ENCODE data around the gene TLK1.
"Not testable (repeated sequence)": the region's sequence is repeated elsewhere in the genome, so short reads cannot be mapped to it uniquely, and the experiment has no call there.

The TLK1 gene

DNA sequence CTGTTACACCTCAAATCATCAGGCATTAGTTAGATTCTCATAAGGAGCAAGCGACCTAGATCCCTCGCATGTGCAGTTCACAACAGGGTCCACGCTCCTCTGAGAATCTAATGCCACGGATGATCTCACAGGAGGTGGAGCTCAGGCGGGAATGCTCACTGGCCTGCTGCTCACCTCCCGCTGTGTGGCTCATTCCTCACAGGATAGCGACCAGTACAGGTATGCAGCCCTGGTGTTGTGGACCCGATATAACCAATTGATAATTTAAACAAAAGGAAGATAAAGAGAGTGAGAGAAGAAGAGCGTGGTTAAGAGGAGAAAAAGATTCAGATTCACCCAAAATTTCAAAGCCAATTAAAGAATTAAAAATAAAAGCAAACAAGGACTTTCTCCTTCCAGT, 20.8 kb downstream of the TLK1 start:
- no peak for DNase-seq

GRCh38 chr2:171136024-171136423, 24.7 kb downstream of the TLK1 start:
- DNase-seq, result no peak

DNA sequence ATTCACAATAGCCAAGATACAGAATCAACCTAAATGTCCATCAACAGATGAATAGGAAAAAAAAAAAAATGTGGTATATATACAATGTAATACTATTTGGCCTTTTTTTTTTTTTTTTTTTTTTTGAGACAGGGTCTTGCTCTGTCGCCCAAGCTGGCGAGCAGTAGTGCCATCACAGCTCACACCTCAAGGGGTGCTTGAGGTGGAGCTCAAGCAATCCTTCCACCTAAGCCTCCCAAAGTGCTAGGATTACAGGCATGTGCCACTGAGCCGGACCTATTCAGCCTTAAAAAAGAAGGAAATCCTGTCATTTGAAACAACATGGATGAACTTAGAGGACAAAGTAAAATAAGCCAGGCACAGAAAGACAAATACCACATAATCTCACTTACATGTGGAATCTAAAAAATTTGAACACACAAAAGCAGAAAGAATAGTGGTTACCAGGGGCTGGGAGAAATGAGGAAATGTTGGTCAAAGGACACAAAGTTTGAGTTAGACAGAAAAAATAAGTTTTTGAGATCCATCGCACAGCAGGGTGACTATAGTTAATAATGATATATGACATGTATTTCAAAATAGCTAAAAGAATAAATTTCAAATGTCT, 26.0 kb downstream of the TLK1 start:
- no peak for DNase-seq

DNA sequence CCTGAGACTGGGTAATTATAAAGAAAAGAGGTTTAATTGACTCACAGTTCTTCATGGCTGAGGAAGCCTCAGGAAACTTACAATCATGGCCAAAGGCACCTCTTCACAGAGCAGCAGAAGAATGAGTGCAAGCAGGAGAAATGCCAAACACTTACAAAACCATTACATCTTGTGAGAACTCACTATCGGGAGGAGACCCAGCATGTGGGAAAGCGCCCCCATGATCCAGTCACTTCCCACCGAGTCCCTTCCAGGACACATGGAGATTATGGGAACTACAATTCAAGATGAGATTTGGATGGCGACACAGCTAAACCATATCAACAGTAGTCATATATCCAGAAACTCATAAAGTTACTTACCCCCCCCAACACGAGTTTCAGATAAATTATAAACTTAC, 28.6 kb downstream of the TLK1 start:
- DNase-seq, result no peak

DNA sequence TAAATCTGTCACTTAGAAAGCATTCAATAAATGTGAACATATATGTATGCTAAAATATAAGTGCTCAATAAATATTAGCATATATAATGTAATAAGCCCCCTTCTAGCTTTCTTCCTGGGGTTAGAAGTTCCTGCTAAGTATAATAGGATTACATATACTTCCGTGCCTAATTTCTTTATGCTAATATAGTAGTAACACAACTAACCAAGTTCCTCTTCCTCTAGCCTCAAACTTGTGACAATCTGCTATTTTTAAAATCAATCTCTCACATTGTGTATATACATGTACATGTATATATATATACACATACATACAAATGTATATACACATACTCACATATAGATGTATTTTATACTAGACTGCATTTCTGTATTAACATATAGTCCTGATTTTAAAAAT, 32.2 kb downstream of the TLK1 start:
- DNase-seq, result no peak

DNA sequence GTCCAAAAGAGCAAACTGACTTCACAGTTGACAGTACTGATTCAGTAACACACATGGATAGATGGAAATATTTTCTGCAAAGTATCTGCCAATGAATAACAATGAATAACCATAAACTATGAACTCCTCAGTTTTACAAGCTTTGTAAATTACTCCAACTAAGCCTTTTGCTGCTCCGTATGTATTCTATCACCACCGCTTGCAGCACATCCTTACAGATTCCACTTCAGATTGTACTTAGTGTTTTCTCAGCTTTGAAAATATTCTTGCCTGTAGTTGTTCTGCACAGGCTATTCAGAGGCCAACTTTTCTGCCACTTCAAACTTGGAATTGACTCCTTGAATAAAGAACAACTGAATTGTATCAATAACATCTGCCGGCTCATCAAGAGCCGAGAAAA, 36.2 kb downstream of the TLK1 start:
- DNase-seq, result no peak

GRCh38 chr2:171109571-171109970, 51.1 kb downstream of the TLK1 start:
- no peak for DNase-seq

DNA sequence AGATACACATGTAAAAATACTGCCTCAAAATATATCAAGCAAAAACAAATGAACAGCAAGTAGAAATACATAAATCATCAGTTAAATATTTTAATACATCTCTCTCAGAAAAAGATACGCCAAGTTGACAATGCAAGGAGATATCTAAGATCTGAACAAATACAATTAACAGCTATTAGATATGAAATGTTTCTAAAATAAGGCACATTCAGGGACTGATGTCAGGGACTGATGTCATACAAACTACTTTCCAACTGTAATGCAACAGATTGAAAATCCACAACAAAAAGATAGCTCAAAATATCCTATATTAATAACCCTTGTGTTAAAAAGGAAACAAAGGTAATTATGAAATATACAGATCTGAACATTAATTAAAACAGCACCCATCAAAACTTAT, 51.7 kb downstream of the TLK1 start:
- DNase-seq, result no peak

- DNase-seq, result no peak
Measured at GRCh38 chr2:171107803-171108202, 52.9 kb downstream of the TLK1 start.

DNA sequence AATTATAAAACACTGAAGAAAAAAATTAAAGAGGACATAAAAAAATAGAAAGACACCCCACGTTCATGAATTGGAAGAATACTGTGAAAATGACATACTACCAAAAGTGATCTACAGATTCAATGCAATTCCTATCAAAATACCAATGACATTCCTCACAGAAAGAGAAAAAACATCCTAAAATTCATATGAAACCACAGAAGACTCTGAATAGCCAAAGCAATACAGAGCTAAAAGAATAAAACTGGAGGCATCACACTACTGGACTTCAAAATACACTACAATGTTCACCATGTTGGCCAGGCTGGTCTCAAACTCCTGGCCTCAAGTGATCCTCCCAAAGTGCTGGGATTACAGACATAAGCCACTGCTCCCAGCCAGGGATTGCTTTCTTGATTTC, 56.3 kb downstream of the TLK1 start:
- DNase-seq, result no peak

- no peak for DNase-seq
Measured at GRCh38 chr2:171102802-171103201, 57.9 kb downstream of the TLK1 start.

DNA sequence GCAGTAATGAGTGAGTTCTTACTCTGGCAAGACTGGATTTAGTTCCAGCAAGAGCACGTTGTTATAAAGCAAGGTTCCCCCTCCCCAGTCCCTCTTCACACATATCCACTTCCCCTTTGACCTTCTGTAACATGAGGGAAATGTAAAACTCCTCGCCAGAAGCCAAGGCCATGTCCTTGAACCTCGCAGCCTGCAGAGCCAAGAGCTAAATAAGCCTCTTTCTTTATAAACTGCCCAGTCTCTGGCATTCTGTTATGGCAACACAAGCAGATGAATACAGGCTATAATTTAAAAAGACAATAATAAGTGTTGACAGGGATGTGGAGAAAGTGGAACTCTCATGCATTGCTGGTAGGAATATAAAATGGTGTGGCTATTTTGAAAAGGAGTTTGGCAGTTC, 60.3 kb downstream of the TLK1 start:
- no peak for DNase-seq

DNA sequence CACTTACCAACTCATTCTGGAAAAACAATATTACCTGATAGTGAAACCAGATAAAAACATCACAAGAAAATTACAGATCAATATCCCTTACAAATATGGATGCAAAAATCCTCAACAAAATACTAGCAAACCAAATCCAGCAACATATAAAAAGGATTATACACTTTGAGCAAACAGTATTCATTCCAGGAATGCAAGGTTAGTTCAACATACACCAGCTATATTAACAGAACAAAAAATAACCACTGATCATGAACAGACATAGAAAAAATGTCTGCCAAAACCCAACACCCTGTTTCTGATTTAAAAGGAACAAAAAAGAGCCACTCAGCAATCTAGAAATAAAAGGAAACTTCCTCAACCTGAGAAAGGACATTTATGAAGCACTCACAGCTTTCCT, 62.1 kb downstream of the TLK1 start:
- DNase-seq, result no peak

DNA sequence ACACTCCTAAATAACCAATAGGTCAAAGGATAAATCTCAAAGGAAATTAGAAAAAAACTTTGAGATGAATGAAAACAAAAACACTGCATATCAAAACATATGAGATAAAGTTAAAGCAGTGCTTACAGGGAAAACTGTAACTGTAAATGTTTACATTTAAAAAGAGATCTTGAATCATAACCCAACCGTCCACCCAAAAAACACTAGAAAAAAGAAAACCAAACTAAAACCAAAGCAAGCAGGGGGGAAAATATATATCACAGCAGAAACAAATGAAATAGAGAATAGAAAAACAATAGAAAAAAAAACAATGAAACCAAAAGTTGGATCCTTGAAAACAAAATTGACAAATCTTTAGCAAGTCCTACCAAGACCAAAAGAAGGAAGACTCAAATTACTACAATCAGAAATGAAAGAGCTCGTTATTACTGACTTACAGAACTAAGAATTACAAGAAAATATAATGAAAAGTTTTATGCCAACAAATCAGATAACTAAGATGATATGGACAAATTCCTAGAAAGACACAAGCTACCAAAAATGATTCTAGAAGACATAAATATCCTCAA, 65.6 kb downstream of the TLK1 start:
- no peak for DNase-seq

DNA sequence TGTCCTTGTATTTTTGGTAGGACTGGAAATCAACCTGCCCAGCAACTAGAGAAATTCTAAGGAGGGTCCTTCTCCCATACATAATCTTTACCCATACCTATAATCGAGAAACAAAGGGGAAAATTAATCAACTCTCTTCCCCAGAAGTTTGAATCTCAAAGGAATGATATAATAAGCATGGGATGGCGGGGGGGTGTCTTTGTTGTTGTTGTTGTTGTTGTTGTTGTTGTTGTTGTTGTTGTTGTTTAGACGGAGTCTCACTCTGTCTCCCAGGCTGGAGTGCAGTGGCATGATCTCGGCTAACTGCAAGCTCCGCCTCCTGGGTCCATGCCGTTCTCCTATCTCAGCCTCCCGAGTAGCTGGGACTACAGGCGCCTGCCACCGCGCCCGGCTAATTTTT, 69.2 kb downstream of the TLK1 start:
- DNase-seq, result not testable (repeated sequence)

- DNase-seq, result no peak
Measured at GRCh38 chr2:171089489-171089888, 71.2 kb downstream of the TLK1 start.

- no peak for DNase-seq
Measured at GRCh38 chr2:171088057-171088834, 72.4 kb downstream of the TLK1 start.

GRCh38 chr2:171087547-171087946, 73.1 kb downstream of the TLK1 start:
- no peak for DNase-seq

- DNase-seq, result peak; percentile 6 to 36
Measured at GRCh38 chr2:171086352-171087290, 74.1 kb downstream of the TLK1 start.

- no peak for DNase-seq
Measured at GRCh38 chr2:171084128-171084527, 76.6 kb downstream of the TLK1 start.

DNA sequence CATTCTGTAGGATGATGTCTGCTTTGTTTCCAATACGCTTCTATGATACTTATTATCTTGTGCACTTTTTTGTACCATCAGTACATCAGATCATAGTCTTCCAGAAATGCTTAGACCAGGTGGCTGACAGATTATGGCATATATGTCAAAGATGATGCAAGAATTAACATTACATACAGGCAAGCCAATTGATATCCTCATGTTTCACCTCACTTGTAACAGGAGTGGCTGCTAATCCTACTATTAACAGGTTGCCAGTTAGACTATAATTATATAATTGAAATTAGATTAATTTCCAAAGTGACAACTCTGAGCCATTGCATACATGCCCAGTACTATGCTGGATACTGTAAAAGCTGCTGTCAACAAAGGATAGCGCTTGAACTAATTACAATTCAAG, 77.2 kb downstream of the TLK1 start:
- no peak for DNase-seq

GRCh38 chr2:171081649-171082111, 79.0 kb downstream of the TLK1 start:
- peak; percentile 4 to 31 for DNase-seq

DNA sequence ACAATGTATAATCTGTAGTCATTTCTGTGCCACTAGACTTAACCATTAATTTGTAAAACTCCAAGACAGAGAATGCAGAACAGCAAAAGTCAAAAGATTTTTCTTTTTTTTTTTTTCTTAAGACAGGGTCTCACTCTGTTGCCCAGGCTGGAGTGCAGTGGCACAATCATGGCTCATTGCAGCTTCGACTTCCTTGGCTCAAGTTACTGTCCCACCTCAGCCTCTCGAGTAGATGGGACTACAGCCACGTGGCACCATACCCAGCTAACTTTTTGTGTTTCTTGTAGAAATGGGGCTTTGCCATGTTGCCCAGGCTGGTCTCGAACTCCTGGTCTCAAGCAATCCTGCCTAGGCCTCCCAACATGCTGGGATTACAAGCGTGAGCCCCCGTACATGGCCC, 80.1 kb downstream of the TLK1 start:
- DNase-seq, result no peak
